GM12892 (cell line): ENCODE results near the gene ATG16L1.

Experiments used
- POLR2A ChIP-seq: IDR thresholded peaks from 2 replicates; pipeline ENCODE4 v1.6.1; 2011; ENCODE audit warnings: low read depth, low read length, control low read depth
- POLR2AphosphoS5 ChIP-seq: IDR thresholded peaks from 2 replicates; pipeline ENCODE4 v1.6.1; 2011; ENCODE audit warnings: low read depth, low read length, control low read depth

- TF ChIP-seq POLR2AphosphoS5 = no peak
- no peak for TF ChIP-seq POLR2A
These were observed 80.7 kb downstream of the ATG16L1 start for GRCh38 chr2:233332125-233332524.
